Smooth muscle cell (in vitro differentiated cells): ENCODE measurements around the gene PPP1R13L. TPM values are rescaled to one million over a fixed set of nuclear protein-coding genes. Genes with fewer than 3 reads are reported as not detected.
A peak's percentile ranks its signal among the peaks of the same experiment; 100 is the strongest.
"Not testable (repeated sequence)": the region's sequence is repeated elsewhere in the genome, so short reads cannot be mapped to it uniquely, and the experiment has no call there.

Experiments used
- DNase-seq: peaks from one replicate; lab custom pipeline; 2025; ENCODE audit not compliant: unreplicated experiment; lab: John Stamatoyannopoulos, UW
- H2AFZ ChIP-seq: fragments of 200-600 bp; sonication (generic); 2 replicates; pipeline ENCODE4 v1.6.0; 2016; ENCODE audit warnings: antibody characterized with exemption, low read depth, mild to moderate bottlenecking
- H3F3A ChIP-seq: fragments of 200-600 bp; sonication (generic); 2 replicates; pipeline ENCODE4 v1.6.0; 2017; ENCODE audit warnings: antibody characterized with exemption, low read depth
- H3K27ac ChIP-seq: fragments of 200-600 bp; sonication (generic); 2 replicates; pipeline ENCODE4 v1.5.1; 2016; ENCODE audit warnings: low read depth, mild to moderate bottlenecking
- H3K27me3 ChIP-seq: fragments of 200-600 bp; sonication (generic); 2 replicates; pipeline ENCODE4 v1.6.1; 2016; ENCODE audit warnings: low read depth, mild to moderate bottlenecking
- H3K36me3 ChIP-seq: fragments of 200-600 bp; sonication (generic); 2 replicates; pipeline ENCODE4 v1.5.1; 2016; ENCODE audit warnings: low read depth
- H3K4me1 ChIP-seq: fragments of 200-600 bp; sonication (generic); 2 replicates; pipeline ENCODE4 v1.5.1; 2016; ENCODE audit warnings: low read depth
- H3K4me2 ChIP-seq: fragments of 200-600 bp; sonication (generic); 2 replicates; pipeline ENCODE4 v1.6.0; 2016; ENCODE audit warnings: mild to moderate bottlenecking
- H3K4me3 ChIP-seq: fragments of 200-600 bp; sonication (generic); 2 replicates; pipeline ENCODE4 v1.5.1; 2016; ENCODE audit warnings: mild to moderate bottlenecking
- H3K79me2 ChIP-seq: fragments of 200-600 bp; sonication (generic); 2 replicates; pipeline ENCODE4 v1.6.0; 2016; ENCODE audit warnings: low read depth, mild to moderate bottlenecking
- H3K9ac ChIP-seq: fragments of 200-600 bp; sonication (generic); 2 replicates; pipeline ENCODE4 v1.6.0; 2016; ENCODE audit warnings: low read depth
- H3K9me3 ChIP-seq: fragments of 200-600 bp; sonication (generic); replicated peaks from 2 replicates; pipeline ENCODE4 v1.5.1; 2016; ENCODE audit warnings: low read depth
- H4K20me1 ChIP-seq: fragments of 200-600 bp; sonication (generic); 2 replicates; pipeline ENCODE4 v1.6.0; 2016; ENCODE audit warnings: low read depth
- CTCF ChIP-seq: fragments of 200-600 bp; sonication (generic); IDR thresholded peaks from 2 replicates; pipeline ENCODE4 v1.5.1; 2017; ENCODE audit warnings: borderline replicate concordance, mild to moderate bottlenecking, antibody characterized with exemption; ENCODE audit not compliant: insufficient read depth, poor library complexity, severe bottlenecking
- WGBS: methylation state at CpG from one replicate; pipeline ENCODE4 v1.1.7; 2016; ENCODE audit warnings: low lambda C conversion rate; 5-methylcytosine and 5-hydroxymethylcytosine counted together
- polyA plus RNA-seq: library from polyadenylated mRNA; unstranded; fragments of >200 nt; fragmentation: Nextera tagmentation; extraction: Ambion mirVana; gene quantifications from 2 replicates; pipeline ENCODE4 v1.2.1, GENCODE V29; 2016
- total RNA-seq: library from RNA; depleted of rRNA; stranded (reverse); fragments of >200 nt; gene quantifications from 2 replicates; pipeline ENCODE4 v1.2.3, GENCODE V29; 2014

Gene PPP1R13L
- total and polyA plus RNA-seq, 2 experiments from 2014 or later = 28.1 to 66.4 TPM

- Histone ChIP-seq H3K9ac (no peak within 1 kb of the TSS), H3K27me3 (peaks cover 14% of the 10 kb centered on the region), H3K9me3 (no peaks in the 10 kb centered on the region), H3K36me3 (no peaks in the 10 kb centered on the region), H4K20me1 (no peaks in the 10 kb centered on the region), H3F3A (no peaks in the 10 kb centered on the region), H3K27ac (no peak within 1 kb of the TSS), H3K4me1 (no peaks in the 10 kb centered on the region), H3K4me2 (peak within 1 kb of the TSS; percentile 84), H3K79me2 (no peaks in the 10 kb centered on the region), H2AFZ (no peak within 1 kb of the TSS), H3K4me3 (peak within 1 kb of the TSS; percentile 51)
- DNase-seq = no peak
- WGBS = 23% methylated on average over 30 of the region's 50 CpGs
- no peak for TF ChIP-seq CTCF
Observed at GRCh38 chr19:45340232-45340898, 64.5 kb downstream of the PPP1R13L start, which contains the start of gene KLC3. Gene KLC3, plus strand, starts transcription at chr19:45340750. Its CDS starts 4,792 bp downstream, at chr19:45345542.

GRCh38 chr19:45339629-45340028 lies 65.2 kb downstream of the PPP1R13L start:
- TF ChIP-seq CTCF = no peak
- no peaks in the 10 kb centered on the region for H3K9me3 ChIP-seq
- H4K20me1 ChIP-seq = no peaks in the 10 kb centered on the region

GRCh38 chr19:45336696-45337251 lies 68.1 kb downstream of the PPP1R13L start:
- no peak overlapping the region for H3K4me2 ChIP-seq
- H3K9ac ChIP-seq = no peak overlapping the region
- WGBS = 80% methylated on average over 11 of the region's 11 CpGs
- H3K4me1 ChIP-seq = no peaks in the 10 kb centered on the region
- no peak overlapping the region for H3K4me3 ChIP-seq
- H3K36me3 ChIP-seq = no peaks in the 10 kb centered on the region
- H3F3A ChIP-seq = no peaks in the 10 kb centered on the region
- no peak for TF ChIP-seq CTCF
- H2AFZ ChIP-seq = no peak overlapping the region
- H3K79me2 ChIP-seq = no peaks in the 10 kb centered on the region
- no peaks in the 10 kb centered on the region for H4K20me1 ChIP-seq
- H3K9me3 ChIP-seq = no peaks in the 10 kb centered on the region
- DNase-seq = no peak
- H3K27ac ChIP-seq = no peak overlapping the region
- peaks cover 14% of the 10 kb centered on the region for H3K27me3 ChIP-seq

More at GRCh38 chr19:45339629-45340028, 65.2 kb downstream of the PPP1R13L start:
- no peak overlapping the region for H3K27ac ChIP-seq
- no peaks in the 10 kb centered on the region for H3F3A ChIP-seq
- no peaks in the 10 kb centered on the region for H3K79me2 ChIP-seq
- peaks cover 14% of the 10 kb centered on the region for H3K27me3 ChIP-seq
- no peak overlapping the region for H3K4me3 ChIP-seq
- no peaks in the 10 kb centered on the region for H3K36me3 ChIP-seq
- DNase-seq = no peak
- no peak overlapping the region for H3K9ac ChIP-seq
- H3K4me1 ChIP-seq = no peaks in the 10 kb centered on the region
- H2AFZ ChIP-seq = no peak overlapping the region
- 87% methylated on average over 5 of the region's 6 CpGs for WGBS
- no peak overlapping the region for H3K4me2 ChIP-seq

- H3K4me1 ChIP-seq, H3K4me2 ChIP-seq, H2AFZ ChIP-seq, H3K36me3 ChIP-seq, DNase-seq, H3F3A ChIP-seq, H3K9me3 ChIP-seq, H3K27ac ChIP-seq, H3K27me3 ChIP-seq, H3K9ac ChIP-seq, H3K4me3 ChIP-seq, H3K79me2 ChIP-seq, H4K20me1 ChIP-seq: not testable (repeated sequence)
- WGBS = 96% methylated on average over 4 of the region's 4 CpGs
Observed at GRCh38 chr19:45334881-45335280, 70.0 kb downstream of the PPP1R13L start.
